SK-N-SH (cell line): ENCODE results near the gene ARID2. TPM values are rescaled to one million over a fixed set of nuclear protein-coding genes. Genes with fewer than 3 reads are reported as not detected.

ENCODE experiments used
- CTCF ChIA-PET: fragments of 300-600, 350-600 bp; formaldehyde crosslinking; extraction: SDS; loops from one replicate; lab custom pipeline; 2021; lab: Yijun Ruan, JAX
- POLR2A ChIA-PET: fragments of 350-600 bp; sonication (Branson Sonifier 250); formaldehyde crosslinking; extraction: SDS; loops from one replicate; lab custom pipeline; 2020; ENCODE audit warnings: antibody characterized with exemption, inconsistent platforms; lab: Yijun Ruan, JAX
- DNase-seq: peaks from one replicate; pipeline ENCODE4 v3.0.0; 2012
- H2AFZ ChIP-seq: fragments of 200-600 bp; sonication (generic); 2 replicates; pipeline ENCODE4 v1.8.1; 2016; ENCODE audit warnings: antibody characterized with exemption, mild to moderate bottlenecking, low read depth
- H3F3A ChIP-seq: fragments of 200-600 bp; sonication (generic); replicated peaks from 2 replicates; pipeline ENCODE3; 2016; ENCODE audit warnings: antibody characterized with exemption, mild to moderate bottlenecking; ENCODE audit not compliant: insufficient read depth
- H3K27ac ChIP-seq, 2 experiments: fragments of 200-500 bp in 1 of 2; fragments of 200-600 bp in 1 of 2; sonication (Bioruptor generic) in 1 of 2; sonication (generic), shearing (Covaris generic) in 1 of 2; 2 replicates each; pipeline versions ENCODE4 v1.5.1 to v1.6.1; 2014 to 2016; ENCODE audit warnings: low read depth in 2 of 2, inconsistent platforms in 1 of 2, low read length in 1 of 2, mild to moderate bottlenecking in 1 of 2, mixed read lengths in 1 of 2
- H3K27me3 ChIP-seq: fragments of 200-600 bp; sonication (generic), shearing (Covaris generic); 2 replicates; pipeline ENCODE4 v1.6.1; 2016; ENCODE audit warnings: mixed run types; ENCODE audit not compliant: insufficient read depth
- H3K36me3 ChIP-seq, 2 experiments: fragments of 200-500 bp in 1 of 2; fragments of 200-600 bp in 1 of 2; sonication (Bioruptor generic) in 1 of 2; sonication (generic) in 1 of 2; replicated peaks in 1 of 2; 2 replicates each; pipeline versions ENCODE3 to v1.5.1; 2014 to 2016; ENCODE audit warnings: low read length in 1 of 2, mild to moderate bottlenecking in 1 of 2; ENCODE audit not compliant: insufficient read depth in 2 of 2, control insufficient read depth in 1 of 2
- H3K4me1 ChIP-seq, 2 experiments: fragments of 200-500 bp in 1 of 2; fragments of 200-600 bp in 1 of 2; sonication (Bioruptor generic) in 1 of 2; sonication (generic), shearing (Covaris generic) in 1 of 2; 2 replicates each; pipeline versions ENCODE4 v1.5.1 to v1.6.1; 2014 to 2016; ENCODE audit warnings: low read depth in 1 of 2, low read length in 1 of 2, mixed run types in 1 of 2; ENCODE audit not compliant: insufficient read depth in 2 of 2, control insufficient read depth in 1 of 2
- H3K4me2 ChIP-seq: fragments of 200-600 bp; sonication (generic), shearing (Covaris generic); 2 replicates; pipeline ENCODE4 v1.6.1; 2017; ENCODE audit warnings: mixed run types
- H3K4me3 ChIP-seq, 2 experiments: fragments of 200-500 bp in 1 of 2; fragments of 200-600 bp in 1 of 2; sonication (Bioruptor generic) in 1 of 2; sonication (generic), shearing (Covaris generic) in 1 of 2; 2 replicates each; pipeline versions ENCODE4 v1.5.1 to v1.8.1; 2014 to 2016; ENCODE audit warnings: low read depth in 2 of 2, inconsistent platforms in 1 of 2, low read length in 1 of 2, mild to moderate bottlenecking in 1 of 2, mixed read lengths in 1 of 2, moderate library complexity in 1 of 2
- H3K79me2 ChIP-seq: fragments of 200-600 bp; sonication (generic); 2 replicates; pipeline ENCODE4 v1.8.1; 2017; ENCODE audit warnings: mild to moderate bottlenecking; ENCODE audit not compliant: insufficient read depth
- H3K9ac ChIP-seq: fragments of 200-600 bp; sonication (generic); 2 replicates; pipeline ENCODE4 v1.6.1; 2017; ENCODE audit warnings: mixed run types
- H3K9me2 ChIP-seq: fragments of 200-600 bp; sonication (generic); 2 replicates; pipeline ENCODE4 v1.6.1; 2017; ENCODE audit warnings: mixed run types
- H3K9me3 ChIP-seq: fragments of 200-600 bp; sonication (generic); 2 replicates; pipeline ENCODE4 v1.6.1; 2017; ENCODE audit warnings: mixed run types, mild to moderate bottlenecking, moderate library complexity
- H4K20me1 ChIP-seq: fragments of 200-600 bp; sonication (generic); 2 replicates; pipeline ENCODE4 v1.6.1; 2017; ENCODE audit warnings: mild to moderate bottlenecking, mixed run types; ENCODE audit not compliant: insufficient read depth
- CHD2 ChIP-seq: fragments of 150-350 bp; IDR thresholded peaks from 2 replicates; pipeline ENCODE4 v1.6.1; 2018; ENCODE audit warnings: low read length; ENCODE audit not compliant: partially characterized antibody
- EP300 ChIP-seq, 2 experiments: IDR thresholded peaks; 2 replicates each; pipeline versions ENCODE4 v1.4.0 to v1.6.1; 2012; ENCODE audit warnings: borderline replicate concordance in 1 of 2, low read depth in 1 of 2, low read length in 1 of 2
- FOSL2 ChIP-seq: IDR thresholded peaks from 2 replicates; pipeline ENCODE4 v1.4.0; 2012; ENCODE audit warnings: low read depth, mild to moderate bottlenecking, moderate library complexity, borderline replicate concordance
- FOXM1 ChIP-seq: IDR thresholded peaks from 2 replicates; pipeline ENCODE4 v1.4.0; 2012; ENCODE audit warnings: low read depth, mild to moderate bottlenecking
- GATA2 ChIP-seq: sonication (generic); formaldehyde crosslinking; IDR thresholded peaks from 2 replicates; pipeline ENCODE4 v1.5.0; 2020; ENCODE audit warnings: mild to moderate bottlenecking, missing genetic modification reagents
- MAX ChIP-seq: IDR thresholded peaks from 2 replicates; pipeline ENCODE4 v1.4.0; 2012; ENCODE audit warnings: low read depth
- MEF2A ChIP-seq: IDR thresholded peaks from 2 replicates; pipeline ENCODE4 v1.4.0; 2012; ENCODE audit warnings: low read depth, borderline replicate concordance
- NFIC ChIP-seq: IDR thresholded peaks from 2 replicates; pipeline ENCODE4 v1.4.0; 2012; ENCODE audit warnings: borderline replicate concordance
- RAD21 ChIP-seq: IDR thresholded peaks from 2 replicates; pipeline ENCODE4 v1.6.1; 2012; ENCODE audit warnings: mild to moderate bottlenecking, low read length
- RCOR1 ChIP-seq: fragments of 150-350 bp; IDR thresholded peaks from 2 replicates; pipeline ENCODE4 v1.6.1; 2017; ENCODE audit warnings: antibody characterized with exemption, low read length
- RXRA ChIP-seq: IDR thresholded peaks from 2 replicates; pipeline ENCODE4 v1.4.0; 2012; ENCODE audit warnings: low read depth, mild to moderate bottlenecking, borderline replicate concordance
- SIN3A ChIP-seq: IDR thresholded peaks from 2 replicates; pipeline ENCODE4 v1.6.1; 2012; ENCODE audit warnings: low read depth, mild to moderate bottlenecking, low read length, moderate library complexity, borderline replicate concordance
- TAF1 ChIP-seq: IDR thresholded peaks from 2 replicates; pipeline ENCODE4 v1.6.1; 2012; ENCODE audit warnings: low read depth, mild to moderate bottlenecking, low read length, moderate library complexity, borderline replicate concordance
- USF2 ChIP-seq: fragments of 150-350 bp; IDR thresholded peaks from 2 replicates; pipeline ENCODE4 v1.6.1; 2017; ENCODE audit warnings: antibody characterized with exemption, low read length, low read depth, borderline replicate concordance
- YY1 ChIP-seq: IDR thresholded peaks from 2 replicates; pipeline ENCODE4 v1.4.0; 2012; ENCODE audit warnings: low read depth, mild to moderate bottlenecking
- WGBS: methylation state at CpG from one replicate; pipeline ENCODE4 v1.1.6; 2017; ENCODE audit warnings: low lambda C conversion rate; 5-methylcytosine and 5-hydroxymethylcytosine counted together
- polyA plus RNA-seq, 3 experiments: library from polyadenylated mRNA; depleted of rRNA; stranded (reverse); fragments of >200 nt; gene quantifications; 2 replicates each; pipeline ENCODE4 v1.2.3, GENCODE V29; 2012
- TF ChIP-seq, protein P1 (sequence below): IDR thresholded peaks from 2 replicates; pipeline ENCODE4 v1.4.0; 2012; ENCODE audit warnings: low read depth, borderline replicate concordance
- TF ChIP-seq, protein P2 (sequence below): fragments of 200-600 bp; sonication (generic); IDR thresholded peaks from 2 replicates; pipeline ENCODE4 v1.6.1; 2017; ENCODE audit warnings: antibody characterized with exemption, mild to moderate bottlenecking, moderate library complexity
- TF ChIP-seq, protein P3 (sequence below): fragments of 150-350 bp; IDR thresholded peaks from 2 replicates; pipeline ENCODE4 v1.6.1; 2016; ENCODE audit warnings: mild to moderate bottlenecking, low read depth, low read length
- TF ChIP-seq, protein P4 (sequence below): IDR thresholded peaks from 2 replicates; pipeline ENCODE4; 2012

ARID2 gene
- polyA plus RNA-seq, 1 of the 3 experiments (the other 2 are of a cell fraction) = 5.9 TPM

- Histone ChIP-seq H3K27ac (no peak overlapping the region), H3F3A (peaks cover 9% of the 10 kb centered on the region), H3K4me1 (peaks cover 0 to 4% of the 10 kb centered on the region in 2 experiments; a peak in 2 of 4 replicates), H3K36me3 (peaks cover 41 to 65% of the 10 kb centered on the region in 2 experiments), H3K9ac (no peak overlapping the region), H3K4me2 (no peak overlapping the region), H4K20me1 (no peaks in the 10 kb centered on the region), H3K9me3 (no peaks in the 10 kb centered on the region), H2AFZ (no peak overlapping the region), H3K4me3 (no peak overlapping the region), H3K79me2 (peaks cover 5% of the 10 kb centered on the region; the same call in 1 of the 2 replicates), H3K27me3 (no peaks in the 10 kb centered on the region), H3K9me2 (no peaks in the 10 kb centered on the region)
- DNase-seq = no peak
- ChIA-PET POLR2A (no interaction called here), CTCF (interaction anchor here (1.0 to 1.1 kb wide), 2 partner anchors 11 to 42 kb away, joined by 3 read pairs; no protein-coding TSS in a partner anchor)
- TF ChIP-seq YY1 (no peak), GATA2 (CRISPR knock-in tag) (no peak), CHD2 (no peak), RXRA (no peak)
- 13% methylated on average over 1 of the region's 1 CpG for WGBS
Observed at GRCh38 chr12:45934956-45935355, 205.4 kb downstream of the ARID2 start.

DNA sequence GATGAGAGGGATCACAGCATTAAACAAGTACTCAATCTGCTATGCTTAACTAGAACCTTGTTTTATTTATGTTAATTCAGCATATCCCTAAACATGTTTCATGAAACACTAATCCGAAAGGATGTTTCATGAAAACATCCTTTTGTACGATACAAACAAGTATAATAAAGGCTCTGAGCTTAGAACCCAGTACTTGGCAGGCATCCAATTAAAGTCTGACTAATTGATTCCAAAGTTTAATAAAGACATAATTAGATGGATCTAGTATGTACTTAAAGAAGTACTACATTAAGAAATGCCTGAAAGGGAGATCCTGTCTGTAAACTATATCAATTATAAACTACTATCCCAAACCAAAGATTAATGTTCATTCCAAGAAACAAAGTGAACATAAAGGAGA lies 209.1 kb downstream of the ARID2 start:
- H3K27me3 ChIP-seq = no peaks in the 10 kb centered on the region
- H3K9ac ChIP-seq = no peak overlapping the region
- peaks cover 0 to 1% of the 10 kb centered on the region in 2 experiments; a peak in 2 of 4 replicates for H3K4me1 ChIP-seq
- H4K20me1 ChIP-seq = no peaks in the 10 kb centered on the region
- H3K9me3 ChIP-seq = no peaks in the 10 kb centered on the region
- DNase-seq = no peak
- H3F3A ChIP-seq = no peaks in the 10 kb centered on the region
- H3K36me3 ChIP-seq = peaks cover 33 to 56% of the 10 kb centered on the region in 2 experiments
- H3K79me2 ChIP-seq = peaks cover 11% of the 10 kb centered on the region
- no peak overlapping the region for H3K4me2 ChIP-seq
- no peak overlapping the region; a peak in 1 of 4 replicates for H3K27ac ChIP-seq
- TF ChIP-seq TAF1 (no peak), MAX (no peak), YY1 (no peak), NFIC (no peak; the same call in 1 of the 2 replicates), MEF2A (no peak), RCOR1 (no peak), SIN3A (no peak), FOSL2 (no peak), RXRA (no peak), USF2 (no peak), FOXM1 (no peak), RAD21 (no peak), EP300 (IDR thresholded peaks at IDR 0.05; ENCODE audit: borderline replicate concordance in 1 of 2, low read depth in 1 of 2, low read length in 1 of 2) (no peak)
- TF ChIP-seq, protein P1, sequence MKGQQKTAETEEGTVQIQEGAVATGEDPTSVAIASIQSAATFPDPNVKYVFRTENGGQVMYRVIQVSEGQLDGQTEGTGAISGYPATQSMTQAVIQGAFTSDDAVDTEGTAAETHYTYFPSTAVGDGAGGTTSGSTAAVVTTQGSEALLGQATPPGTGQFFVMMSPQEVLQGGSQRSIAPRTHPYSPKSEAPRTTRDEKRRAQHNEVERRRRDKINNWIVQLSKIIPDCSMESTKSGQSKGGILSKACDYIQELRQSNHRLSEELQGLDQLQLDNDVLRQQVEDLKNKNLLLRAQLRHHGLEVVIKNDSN = no peak
- TF ChIP-seq, protein P2, sequence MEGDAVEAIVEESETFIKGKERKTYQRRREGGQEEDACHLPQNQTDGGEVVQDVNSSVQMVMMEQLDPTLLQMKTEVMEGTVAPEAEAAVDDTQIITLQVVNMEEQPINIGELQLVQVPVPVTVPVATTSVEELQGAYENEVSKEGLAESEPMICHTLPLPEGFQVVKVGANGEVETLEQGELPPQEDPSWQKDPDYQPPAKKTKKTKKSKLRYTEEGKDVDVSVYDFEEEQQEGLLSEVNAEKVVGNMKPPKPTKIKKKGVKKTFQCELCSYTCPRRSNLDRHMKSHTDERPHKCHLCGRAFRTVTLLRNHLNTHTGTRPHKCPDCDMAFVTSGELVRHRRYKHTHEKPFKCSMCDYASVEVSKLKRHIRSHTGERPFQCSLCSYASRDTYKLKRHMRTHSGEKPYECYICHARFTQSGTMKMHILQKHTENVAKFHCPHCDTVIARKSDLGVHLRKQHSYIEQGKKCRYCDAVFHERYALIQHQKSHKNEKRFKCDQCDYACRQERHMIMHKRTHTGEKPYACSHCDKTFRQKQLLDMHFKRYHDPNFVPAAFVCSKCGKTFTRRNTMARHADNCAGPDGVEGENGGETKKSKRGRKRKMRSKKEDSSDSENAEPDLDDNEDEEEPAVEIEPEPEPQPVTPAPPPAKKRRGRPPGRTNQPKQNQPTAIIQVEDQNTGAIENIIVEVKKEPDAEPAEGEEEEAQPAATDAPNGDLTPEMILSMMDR = no peak
- TF ChIP-seq, protein P3, sequence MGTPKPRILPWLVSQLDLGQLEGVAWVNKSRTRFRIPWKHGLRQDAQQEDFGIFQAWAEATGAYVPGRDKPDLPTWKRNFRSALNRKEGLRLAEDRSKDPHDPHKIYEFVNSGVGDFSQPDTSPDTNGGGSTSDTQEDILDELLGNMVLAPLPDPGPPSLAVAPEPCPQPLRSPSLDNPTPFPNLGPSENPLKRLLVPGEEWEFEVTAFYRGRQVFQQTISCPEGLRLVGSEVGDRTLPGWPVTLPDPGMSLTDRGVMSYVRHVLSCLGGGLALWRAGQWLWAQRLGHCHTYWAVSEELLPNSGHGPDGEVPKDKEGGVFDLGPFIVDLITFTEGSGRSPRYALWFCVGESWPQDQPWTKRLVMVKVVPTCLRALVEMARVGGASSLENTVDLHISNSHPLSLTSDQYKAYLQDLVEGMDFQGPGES = no peak
- TF ChIP-seq, protein P4, sequence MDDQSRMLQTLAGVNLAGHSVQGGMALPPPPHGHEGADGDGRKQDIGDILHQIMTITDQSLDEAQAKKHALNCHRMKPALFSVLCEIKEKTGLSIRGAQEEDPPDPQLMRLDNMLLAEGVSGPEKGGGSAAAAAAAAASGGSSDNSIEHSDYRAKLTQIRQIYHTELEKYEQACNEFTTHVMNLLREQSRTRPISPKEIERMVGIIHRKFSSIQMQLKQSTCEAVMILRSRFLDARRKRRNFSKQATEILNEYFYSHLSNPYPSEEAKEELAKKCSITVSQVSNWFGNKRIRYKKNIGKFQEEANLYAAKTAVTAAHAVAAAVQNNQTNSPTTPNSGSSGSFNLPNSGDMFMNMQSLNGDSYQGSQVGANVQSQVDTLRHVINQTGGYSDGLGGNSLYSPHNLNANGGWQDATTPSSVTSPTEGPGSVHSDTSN = no peak
- no peaks in the 10 kb centered on the region for H3K9me2 ChIP-seq
- ChIA-PET CTCF (no interaction called here), POLR2A (no interaction called here)
- H2AFZ ChIP-seq = no peak overlapping the region
- WGBS = 93% methylated on average over 2 of the region's 2 CpGs
- H3K4me3 ChIP-seq = no peak overlapping the region
